K562 (cell line): ENCODE results near the gene MPPED1. TPM values are rescaled to one million over a fixed set of nuclear protein-coding genes. Genes with fewer than 3 reads are reported as not detected.

Experiments used
- IRF2 ChIP-seq: sonication (generic); formaldehyde crosslinking; IDR thresholded peaks from 2 replicates; pipeline ENCODE4 v1.8.1; 2022; ENCODE audit warnings: mild to moderate bottlenecking, missing genetic modification reagents
- L3MBTL2 ChIP-seq: fragments of 450-650 bp; IDR thresholded peaks from 2 replicates; pipeline ENCODE4 v1.6.1; 2016; ENCODE audit warnings: mild to moderate bottlenecking, moderate library complexity
- RBM15 ChIP-seq: fragments of 200-400 bp; formaldehyde crosslinking; IDR thresholded peaks from 2 replicates; pipeline ENCODE4 v1.6.1; 2018; ENCODE audit warnings: mild to moderate bottlenecking, low read length, moderate library complexity; ENCODE audit not compliant: insufficient read depth
- RNF2 ChIP-seq: sonication (generic); IDR thresholded peaks from 2 replicates; pipeline ENCODE4 v1.6.1; 2016
- ZNF764 ChIP-seq: fragments of 250-450 bp; sonication (Bioruptor Pico); IDR thresholded peaks from 2 replicates; pipeline ENCODE4 v1.4.0; 2020; ENCODE audit warnings: low read depth, mild to moderate bottlenecking, moderate library complexity
- ZSCAN32 ChIP-seq: fragments of 450-650 bp; formaldehyde crosslinking; IDR thresholded peaks from 2 replicates; pipeline ENCODE4 v1.4.0; 2020; ENCODE audit warnings: mild to moderate bottlenecking, moderate library complexity
- polyA plus RNA-seq, 8 experiments: library from polyadenylated mRNA; depleted of rRNA in 4 of 8; stranded (reverse) in 5 of 8; unstranded in 3 of 8; fragments of >200 nt; fragmentation: Nextera tagmentation in 2 of 8; fragmentation: Illumina TruSeq in 1 of 8; extraction: Ambion mirVana in 2 of 8; extraction: Trizol in 1 of 8; gene quantifications; 2 replicates each; pipeline versions ENCODE4 v1.2.1 to v1.2.3, GENCODE V29; 2011 to 2014; ENCODE audit warnings: inconsistent platforms in 1 of 8, missing spikeins in 1 of 8
- total RNA-seq, 7 experiments: library from RNA; depleted of rRNA in 6 of 7; stranded (reverse); fragments of >200 nt in 6 of 7; fragmentation: Illumina TruSeq in 2 of 7; extraction: Trizol in 2 of 7; gene quantifications; 2 replicates each; pipeline versions ENCODE4 v1.2.1 to v1.2.3, GENCODE V29; 2011 to 2021; ENCODE audit warnings: low replicate concordance in 1 of 7
- TF ChIP-seq, protein P1 (sequence below): fragments of 250-450 bp; sonication (Bioruptor Pico); IDR thresholded peaks from 2 replicates; pipeline ENCODE4 v1.4.0; 2020
- TF ChIP-seq, protein P2 (sequence below): fragments of 250-450 bp; sonication (Bioruptor Pico); IDR thresholded peaks from 2 replicates; pipeline ENCODE4 v1.5.0; 2020; ENCODE audit warnings: mild to moderate bottlenecking

The MPPED1 gene
- total and polyA plus RNA-seq, 9 of the 15 experiments (the other 6 are each of a cell fraction or from before 2014, with no cell fraction given), result not detected

DNA sequence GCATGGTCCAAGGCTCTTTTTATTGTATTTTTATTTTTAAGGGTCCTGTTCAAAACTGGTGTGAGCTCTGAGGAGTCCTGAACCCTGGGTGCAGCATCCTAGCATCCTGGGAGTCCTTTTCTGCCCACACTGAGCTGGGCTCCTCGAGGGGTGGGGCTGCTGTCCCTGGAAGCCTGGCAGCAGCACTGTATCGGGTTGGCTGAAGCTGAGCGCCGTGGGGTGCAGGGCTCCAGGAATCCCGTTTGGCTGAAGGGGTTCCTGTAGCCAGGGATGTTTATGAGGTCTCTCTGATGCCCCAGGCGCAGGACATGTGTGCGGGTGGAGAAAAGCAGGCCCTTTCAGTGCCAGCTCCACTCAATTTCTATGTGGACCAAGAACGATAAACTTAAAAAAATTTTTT, 95.4 kb downstream of the MPPED1 start (continued):
- TF ChIP-seq, protein P1, sequence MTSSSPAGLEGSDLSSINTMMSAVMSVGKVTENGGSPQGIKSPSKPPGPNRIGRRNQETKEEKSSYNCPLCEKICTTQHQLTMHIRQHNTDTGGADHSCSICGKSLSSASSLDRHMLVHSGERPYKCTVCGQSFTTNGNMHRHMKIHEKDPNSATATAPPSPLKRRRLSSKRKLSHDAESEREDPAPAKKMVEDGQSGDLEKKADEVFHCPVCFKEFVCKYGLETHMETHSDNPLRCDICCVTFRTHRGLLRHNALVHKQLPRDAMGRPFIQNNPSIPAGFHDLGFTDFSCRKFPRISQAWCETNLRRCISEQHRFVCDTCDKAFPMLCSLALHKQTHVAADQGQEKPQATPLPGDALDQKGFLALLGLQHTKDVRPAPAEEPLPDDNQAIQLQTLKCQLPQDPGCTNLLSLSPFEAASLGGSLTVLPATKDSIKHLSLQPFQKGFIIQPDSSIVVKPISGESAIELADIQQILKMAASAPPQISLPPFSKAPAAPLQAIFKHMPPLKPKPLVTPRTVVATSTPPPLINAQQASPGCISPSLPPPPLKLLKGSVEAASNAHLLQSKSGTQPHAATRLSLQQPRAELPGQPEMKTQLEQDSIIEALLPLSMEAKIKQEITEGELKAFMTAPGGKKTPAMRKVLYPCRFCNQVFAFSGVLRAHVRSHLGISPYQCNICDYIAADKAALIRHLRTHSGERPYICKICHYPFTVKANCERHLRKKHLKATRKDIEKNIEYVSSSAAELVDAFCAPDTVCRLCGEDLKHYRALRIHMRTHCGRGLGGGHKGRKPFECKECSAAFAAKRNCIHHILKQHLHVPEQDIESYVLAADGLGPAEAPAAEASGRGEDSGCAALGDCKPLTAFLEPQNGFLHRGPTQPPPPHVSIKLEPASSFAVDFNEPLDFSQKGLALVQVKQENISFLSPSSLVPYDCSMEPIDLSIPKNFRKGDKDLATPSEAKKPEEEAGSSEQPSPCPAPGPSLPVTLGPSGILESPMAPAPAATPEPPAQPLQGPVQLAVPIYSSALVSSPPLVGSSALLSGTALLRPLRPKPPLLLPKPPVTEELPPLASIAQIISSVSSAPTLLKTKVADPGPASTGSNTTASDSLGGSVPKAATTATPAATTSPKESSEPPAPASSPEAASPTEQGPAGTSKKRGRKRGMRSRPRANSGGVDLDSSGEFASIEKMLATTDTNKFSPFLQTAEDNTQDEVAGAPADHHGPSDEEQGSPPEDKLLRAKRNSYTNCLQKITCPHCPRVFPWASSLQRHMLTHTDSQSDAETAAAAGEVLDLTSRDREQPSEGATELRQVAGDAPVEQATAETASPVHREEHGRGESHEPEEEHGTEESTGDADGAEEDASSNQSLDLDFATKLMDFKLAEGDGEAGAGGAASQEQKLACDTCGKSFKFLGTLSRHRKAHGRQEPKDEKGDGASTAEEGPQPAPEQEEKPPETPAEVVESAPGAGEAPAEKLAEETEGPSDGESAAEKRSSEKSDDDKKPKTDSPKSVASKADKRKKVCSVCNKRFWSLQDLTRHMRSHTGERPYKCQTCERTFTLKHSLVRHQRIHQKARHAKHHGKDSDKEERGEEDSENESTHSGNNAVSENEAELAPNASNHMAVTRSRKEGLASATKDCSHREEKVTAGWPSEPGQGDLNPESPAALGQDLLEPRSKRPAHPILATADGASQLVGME, result no peak
- TF ChIP-seq L3MBTL2 (no peak), ZNF764 (CRISPR knock-in tag) (no peak), IRF2 (CRISPR knock-in tag) (no peak), RBM15 (no peak), RNF2 (no peak), ZSCAN32 (CRISPR knock-in tag) (no peak)
- TF ChIP-seq, protein P2, sequence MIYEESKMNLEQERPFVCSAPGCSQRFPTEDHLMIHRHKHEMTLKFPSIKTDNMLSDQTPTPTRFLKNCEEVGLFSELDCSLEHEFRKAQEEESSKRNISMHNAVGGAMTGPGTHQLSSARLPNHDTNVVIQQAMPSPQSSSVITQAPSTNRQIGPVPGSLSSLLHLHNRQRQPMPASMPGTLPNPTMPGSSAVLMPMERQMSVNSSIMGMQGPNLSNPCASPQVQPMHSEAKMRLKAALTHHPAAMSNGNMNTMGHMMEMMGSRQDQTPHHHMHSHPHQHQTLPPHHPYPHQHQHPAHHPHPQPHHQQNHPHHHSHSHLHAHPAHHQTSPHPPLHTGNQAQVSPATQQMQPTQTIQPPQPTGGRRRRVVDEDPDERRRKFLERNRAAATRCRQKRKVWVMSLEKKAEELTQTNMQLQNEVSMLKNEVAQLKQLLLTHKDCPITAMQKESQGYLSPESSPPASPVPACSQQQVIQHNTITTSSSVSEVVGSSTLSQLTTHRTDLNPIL (CRISPR knock-in tag), result no peak
